GM19467 (cell line): ENCODE data around the gene GCNT2.
"Not testable (repeated sequence)": the region's sequence is repeated elsewhere in the genome, so short reads cannot be mapped to it uniquely, and the experiment has no call there.

Source experiments
- ATAC-seq: cut with Tn5 transposase; IDR thresholded peaks from one replicate; pipeline ENCODE4 v1.9.1; 2021; ENCODE audit warnings: mild to moderate bottlenecking, moderate library complexity; ENCODE audit not compliant: unreplicated experiment

GCNT2 gene

GRCh38 chr6:10513544-10513943, 7.6 kb upstream of the GCNT2 start:
- no peak for ATAC-seq

GRCh38 chr6:10514049-10514780, 6.9 kb upstream of the GCNT2 start:
- no peak for ATAC-seq

- no peak for ATAC-seq
Measured at GRCh38 chr6:10516953-10517352, 4.2 kb upstream of the GCNT2 start.

- no peak for ATAC-seq
Measured at GRCh38 chr6:10518557-10519407, 2.4 kb upstream of the GCNT2 start.

- ATAC-seq = not testable (repeated sequence)
Measured at GRCh38 chr6:10519408-10519697, 1.8 kb upstream of the GCNT2 start.

GRCh38 chr6:10520468-10520867, 683 bp upstream of the GCNT2 start:
- ATAC-seq = no peak

GRCh38 chr6:10522929-10523573, 1.9 kb downstream of the GCNT2 start:
- ATAC-seq = no peak

GRCh38 chr6:10526156-10526555, 5.0 kb downstream of the GCNT2 start:
- no peak for ATAC-seq

- ATAC-seq = peak; percentile 54
Measured at GRCh38 chr6:10528158-10528981, 7.2 kb downstream of the GCNT2 start.

GRCh38 chr6:10529231-10529801, 8.2 kb downstream of the GCNT2 start:
- no peak for ATAC-seq

- not testable (repeated sequence) for ATAC-seq
Measured at GRCh38 chr6:10529828-10530374, 8.8 kb downstream of the GCNT2 start.

GRCh38 chr6:10531503-10531902, 10.4 kb downstream of the GCNT2 start:
- ATAC-seq = no peak

- no peak for ATAC-seq
Measured at GRCh38 chr6:10531942-10532341, 10.8 kb downstream of the GCNT2 start.

- no peak for ATAC-seq
Measured at GRCh38 chr6:10532392-10532791, 11.2 kb downstream of the GCNT2 start.

- no peak for ATAC-seq
Measured at GRCh38 chr6:10534419-10534762, 13.2 kb downstream of the GCNT2 start.

GRCh38 chr6:10535193-10535592, 14.0 kb downstream of the GCNT2 start:
- no peak for ATAC-seq

- no peak for ATAC-seq
Measured at GRCh38 chr6:10537726-10538125, 16.6 kb downstream of the GCNT2 start.

- ATAC-seq = no peak
Measured at GRCh38 chr6:10540073-10540746, 19.1 kb downstream of the GCNT2 start.

- ATAC-seq = no peak
Measured at GRCh38 chr6:10541591-10541990, 20.4 kb downstream of the GCNT2 start.

GRCh38 chr6:10542213-10542612, 21.1 kb downstream of the GCNT2 start:
- no peak for ATAC-seq
